Breast epithelium (tissue), 4 donors: ENCODE results near the gene THAP2. TPM values are rescaled to one million over a fixed set of nuclear protein-coding genes. Genes with fewer than 3 reads are reported as not detected.
"Not testable (repeated sequence)": the region's sequence is repeated elsewhere in the genome, so short reads cannot be mapped to it uniquely, and the experiment has no call there.

Experiments used
- DNase-seq, 2 donors: peaks; one replicate each; pipeline ENCODE4 v3.0.0-alpha.2; 2019; ENCODE audit warnings: low spot score in 2 of 2
- H3K27ac ChIP-seq, 2 donors: fragments of 200-600 bp; sonication (generic) in 1 of 2; one replicate each; pipeline ENCODE4 v1.5.1; 2016 to 2019; ENCODE audit warnings: mild to moderate bottlenecking in 1 of 2
- H3K27me3 ChIP-seq, 2 donors: fragments of 200-600 bp; sonication (generic) in 1 of 2; one replicate each; pipeline versions ENCODE4 v1.5.1 to v1.6.0; 2017 to 2019; ENCODE audit warnings: control low read depth in 1 of 2, mild to moderate bottlenecking in 1 of 2
- H3K36me3 ChIP-seq: fragments of 200-600 bp; one replicate; pipeline ENCODE4 v1.5.1; 2019
- H3K4me1 ChIP-seq, 2 donors: fragments of 200-600 bp; sonication (generic); one replicate each; pipeline ENCODE4 v1.5.1; 2016 to 2019; ENCODE audit warnings: control low read depth in 1 of 2
- H3K4me3 ChIP-seq, 3 donors: fragments of 200-600 bp; sonication (generic); 1 replicate in 2 of 3; 2 replicates in 1 of 3; pipeline ENCODE4 v1.5.1; 2016 to 2019; ENCODE audit warnings: mild to moderate bottlenecking in 3 of 3, moderate library complexity in 2 of 3
- H3K9me3 ChIP-seq, 2 donors: fragments of 200-600 bp; sonication (generic) in 1 of 2; one replicate each; pipeline ENCODE4 v1.5.1; 2016 to 2019; ENCODE audit warnings: control low read depth in 1 of 2
- CTCF ChIP-seq, 3 donors: fragments of 450-650 bp; IDR thresholded peaks; one replicate each; pipeline ENCODE4 v1.5.1; 2016 to 2017; ENCODE audit warnings: antibody characterized with exemption in 3 of 3, mild to moderate bottlenecking in 3 of 3, moderate library complexity in 3 of 3
- POLR2A ChIP-seq: fragments of 450-650 bp; IDR thresholded peaks from one replicate; pipeline ENCODE4 v1.6.1; 2016; ENCODE audit warnings: antibody characterized with exemption, mild to moderate bottlenecking, moderate library complexity
- POLR2AphosphoS5 ChIP-seq, 3 donors: sonication (generic); formaldehyde crosslinking; IDR thresholded peaks; one replicate each; pipeline ENCODE4 v1.6.1; 2017; ENCODE audit warnings: antibody characterized with exemption in 3 of 3
- intact Hi-C: fragments of 100-400 bp; cut with DNase I; formaldehyde crosslinking; loops from one replicate; pipeline ENCODE4 v1.15.1; 2023; ENCODE audit warnings: low total_unique reads
- total RNA-seq, 3 donors: library from RNA; depleted of rRNA; stranded (reverse); fragments of >200 nt; gene quantifications; one replicate each; pipeline ENCODE4 v1.1.0, GENCODE V29; 2016

The THAP2 gene
- total RNA-seq, 3 donors from 2014 or later = 2.6 to 8.2 (median 2.6) TPM

GRCh38 chr12:71695782-71696181 lies 31.7 kb downstream of the THAP2 start:
- Histone ChIP-seq H3K4me3 (no peak overlapping the region), H3K36me3 (no peaks in the 10 kb centered on the region), H3K27ac (no peak overlapping the region), H3K4me1 (no peaks in the 10 kb centered on the region), H3K9me3 (no peaks in the 10 kb centered on the region), H3K27me3 (no peaks in the 10 kb centered on the region)
- intact Hi-C loops = no loop called here
- TF ChIP-seq CTCF (IDR thresholded peaks at IDR 0.05) (no peak), POLR2A (no peak)
- DNase-seq = no peak

- H3K27ac ChIP-seq, intact Hi-C loops, H3K36me3 ChIP-seq, H3K4me1 ChIP-seq, H3K9me3 ChIP-seq, H3K27me3 ChIP-seq, H3K4me3 ChIP-seq, DNase-seq: not testable (repeated sequence)
Observed at GRCh38 chr12:71702181-71702580, 38.1 kb downstream of the THAP2 start.

GRCh38 chr12:71702590-71702989 lies 38.5 kb downstream of the THAP2 start:
- H3K27me3 ChIP-seq = no peaks in the 10 kb centered on the region
- no peak for DNase-seq
- intact Hi-C loops = no loop called here
- no peaks in the 10 kb centered on the region for H3K4me1 ChIP-seq
- no peak overlapping the region for H3K27ac ChIP-seq
- H3K36me3 ChIP-seq = no peaks in the 10 kb centered on the region
- no peaks in the 10 kb centered on the region for H3K9me3 ChIP-seq
- H3K4me3 ChIP-seq = no peak overlapping the region
- no peak for TF ChIP-seq POLR2AphosphoS5 (IDR thresholded peaks at IDR 0.05)
- TF ChIP-seq CTCF (IDR thresholded peaks at IDR 0.05) = no peak
- no peak for TF ChIP-seq POLR2A

- DNase-seq = no peak
- no peak for TF ChIP-seq POLR2A
- TF ChIP-seq CTCF (IDR thresholded peaks at IDR 0.05) = no peak
- no peak for TF ChIP-seq POLR2AphosphoS5 (IDR thresholded peaks at IDR 0.05)
- Histone ChIP-seq H3K27me3 (no peaks in the 10 kb centered on the region), H3K4me3 (no peak overlapping the region), H3K36me3 (no peaks in the 10 kb centered on the region), H3K27ac (no peak overlapping the region), H3K9me3 (no peaks in the 10 kb centered on the region), H3K4me1 (no peaks in the 10 kb centered on the region)
- intact Hi-C loops = no loop called here
Observed at GRCh38 chr12:71703206-71703605, 39.1 kb downstream of the THAP2 start.

GRCh38 chr12:71704920-71705319 lies 40.8 kb downstream of the THAP2 start:
- intact Hi-C loops = no loop called here
- Histone ChIP-seq H3K4me3 (no peak overlapping the region), H3K27me3 (no peaks in the 10 kb centered on the region), H3K9me3 (no peaks in the 10 kb centered on the region), H3K4me1 (no peaks in the 10 kb centered on the region), H3K27ac (no peak overlapping the region), H3K36me3 (no peaks in the 10 kb centered on the region)
- TF ChIP-seq CTCF (IDR thresholded peaks at IDR 0.05) = no peak
- DNase-seq = no peak

- Histone ChIP-seq H3K27ac (no peak overlapping the region), H3K9me3 (peaks cover 0 to 3% of the 10 kb centered on the region in 2 donors), H3K27me3 (no peaks in the 10 kb centered on the region), H3K4me3 (no peak overlapping the region), H3K4me1 (no peaks in the 10 kb centered on the region), H3K36me3 (no peaks in the 10 kb centered on the region)
- TF ChIP-seq POLR2AphosphoS5 (IDR thresholded peaks at IDR 0.05) = no peak
- intact Hi-C loops = no loop called here
- no peak for DNase-seq
Observed at GRCh38 chr12:71708658-71709057, 44.6 kb downstream of the THAP2 start.
